Loucy (cell line): Measurements from ENCODE around the gene MED13L.

ENCODE experiments used
- H2AFZ ChIP-seq: fragments of 200-600 bp; sonication (generic); 2 replicates; pipeline ENCODE4 v1.6.0; 2016; ENCODE audit warnings: antibody characterized with exemption, mild to moderate bottlenecking, low read length, moderate library complexity
- H3F3A ChIP-seq: fragments of 200-600 bp; 2 replicates; pipeline ENCODE4 v1.6.0; 2016; ENCODE audit warnings: antibody characterized with exemption, low read depth, mild to moderate bottlenecking
- H3K27me3 ChIP-seq: fragments of 200-600 bp; sonication (generic); 2 replicates; pipeline ENCODE4 v1.6.1; 2014; ENCODE audit warnings: low read length, mild to moderate bottlenecking; ENCODE audit not compliant: insufficient read depth, poor library complexity, severe bottlenecking
- H3K36me3 ChIP-seq: fragments of 200-600 bp; sonication (generic); 2 replicates; pipeline ENCODE4 v1.6.1; 2016; ENCODE audit warnings: low read length; ENCODE audit not compliant: insufficient read depth
- H3K4me1 ChIP-seq: fragments of 200-600 bp; sonication (generic); 2 replicates; pipeline ENCODE4 v1.5.1; 2014; ENCODE audit warnings: low read length, mild to moderate bottlenecking; ENCODE audit not compliant: insufficient read depth, poor library complexity, severe bottlenecking
- H3K4me2 ChIP-seq: fragments of 200-600 bp; sonication (generic); 2 replicates; pipeline ENCODE4 v1.6.0; 2014; ENCODE audit warnings: antibody characterized with exemption, low read length, low read depth, mild to moderate bottlenecking; ENCODE audit not compliant: poor library complexity, severe bottlenecking
- H3K4me3 ChIP-seq: fragments of 200-600 bp; sonication (generic); 2 replicates; pipeline ENCODE4 v1.5.1; 2014; ENCODE audit warnings: low read length, mild to moderate bottlenecking, mixed read lengths; ENCODE audit not compliant: poor library complexity, severe bottlenecking
- H3K79me2 ChIP-seq: fragments of 200-600 bp; sonication (generic); 2 replicates; pipeline ENCODE4 v1.6.1; 2014; ENCODE audit warnings: low read length; ENCODE audit not compliant: insufficient read depth
- H3K9ac ChIP-seq: fragments of 200-600 bp; sonication (generic); 2 replicates; pipeline ENCODE4 v1.6.0; 2014; ENCODE audit warnings: mild to moderate bottlenecking, low read depth, low read length, moderate library complexity; ENCODE audit not compliant: poor library complexity, severe bottlenecking
- H3K9me2 ChIP-seq: fragments of 200-600 bp; sonication (generic); replicated peaks from 2 replicates; pipeline ENCODE4 v1.6.1; 2016; ENCODE audit warnings: low read depth, low read length, mixed read lengths
- H3K9me3 ChIP-seq: fragments of 200-600 bp; sonication (generic); 2 replicates; pipeline ENCODE4 v1.6.1; 2014; ENCODE audit warnings: mild to moderate bottlenecking, antibody characterized with exemption, low read length, low read depth; ENCODE audit not compliant: insufficient read depth
- H4K20me1 ChIP-seq: fragments of 200-600 bp; sonication (generic); 2 replicates; pipeline ENCODE4 v1.6.0; 2014; ENCODE audit warnings: antibody characterized with exemption, low read length, mild to moderate bottlenecking; ENCODE audit not compliant: insufficient read depth, poor library complexity, severe bottlenecking
- EZH2phosphoT487 ChIP-seq: fragments of 200-600 bp; IDR thresholded peaks from 2 replicates; pipeline ENCODE4 v1.6.1; 2018; ENCODE audit warnings: antibody characterized with exemption, mild to moderate bottlenecking, moderate library complexity, borderline replicate concordance
- TF ChIP-seq, protein P1 (sequence below): fragments of 200-600 bp; sonication (generic); conservative IDR thresholded peaks from 2 replicates; pipeline ENCODE4 v1.5.1; 2014; ENCODE audit warnings: mild to moderate bottlenecking, antibody characterized with exemption, low read length

Gene MED13L

DNA sequence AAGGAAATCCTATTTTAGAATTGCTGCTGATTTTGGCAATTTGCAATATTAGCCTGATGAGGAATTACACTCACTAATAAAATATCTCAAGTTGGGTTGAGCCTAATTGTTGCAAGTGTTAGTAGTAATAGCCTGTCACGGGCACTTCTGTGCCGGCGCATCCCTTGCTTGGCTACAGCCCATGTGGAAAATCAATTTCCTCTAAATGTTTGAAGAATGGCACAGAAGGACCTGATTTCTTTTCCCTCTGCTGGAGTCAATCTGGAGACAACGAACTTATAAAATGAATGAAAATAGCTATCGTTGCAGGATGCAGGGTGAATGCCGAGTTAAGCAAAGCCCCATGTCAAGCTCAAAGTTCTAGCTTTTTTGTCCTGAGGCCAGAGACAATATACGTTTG lies 31.2 kb upstream of the MED13L start:
- H2AFZ ChIP-seq: no peak overlapping the region
- no peak overlapping the region for H3K4me2 ChIP-seq
- H3K36me3 ChIP-seq: no peaks in the 10 kb centered on the region
- H3K9me3 ChIP-seq: peaks cover 11% of the 10 kb centered on the region; the same call in 1 of the 2 replicates
- H3K9me2 ChIP-seq: no peaks in the 10 kb centered on the region
- no peaks in the 10 kb centered on the region for H3F3A ChIP-seq
- H3K9ac ChIP-seq: no peak overlapping the region
- no peaks in the 10 kb centered on the region for H4K20me1 ChIP-seq
- H3K79me2 ChIP-seq: no peaks in the 10 kb centered on the region
- peaks cover under 1% of the 10 kb centered on the region for H3K4me1 ChIP-seq
- H3K27me3 ChIP-seq: no peaks in the 10 kb centered on the region
- TF ChIP-seq, protein P1, sequence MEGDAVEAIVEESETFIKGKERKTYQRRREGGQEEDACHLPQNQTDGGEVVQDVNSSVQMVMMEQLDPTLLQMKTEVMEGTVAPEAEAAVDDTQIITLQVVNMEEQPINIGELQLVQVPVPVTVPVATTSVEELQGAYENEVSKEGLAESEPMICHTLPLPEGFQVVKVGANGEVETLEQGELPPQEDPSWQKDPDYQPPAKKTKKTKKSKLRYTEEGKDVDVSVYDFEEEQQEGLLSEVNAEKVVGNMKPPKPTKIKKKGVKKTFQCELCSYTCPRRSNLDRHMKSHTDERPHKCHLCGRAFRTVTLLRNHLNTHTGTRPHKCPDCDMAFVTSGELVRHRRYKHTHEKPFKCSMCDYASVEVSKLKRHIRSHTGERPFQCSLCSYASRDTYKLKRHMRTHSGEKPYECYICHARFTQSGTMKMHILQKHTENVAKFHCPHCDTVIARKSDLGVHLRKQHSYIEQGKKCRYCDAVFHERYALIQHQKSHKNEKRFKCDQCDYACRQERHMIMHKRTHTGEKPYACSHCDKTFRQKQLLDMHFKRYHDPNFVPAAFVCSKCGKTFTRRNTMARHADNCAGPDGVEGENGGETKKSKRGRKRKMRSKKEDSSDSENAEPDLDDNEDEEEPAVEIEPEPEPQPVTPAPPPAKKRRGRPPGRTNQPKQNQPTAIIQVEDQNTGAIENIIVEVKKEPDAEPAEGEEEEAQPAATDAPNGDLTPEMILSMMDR: no peak
- no peak for TF ChIP-seq EZH2phosphoT487
- no peak overlapping the region for H3K4me3 ChIP-seq

DNA sequence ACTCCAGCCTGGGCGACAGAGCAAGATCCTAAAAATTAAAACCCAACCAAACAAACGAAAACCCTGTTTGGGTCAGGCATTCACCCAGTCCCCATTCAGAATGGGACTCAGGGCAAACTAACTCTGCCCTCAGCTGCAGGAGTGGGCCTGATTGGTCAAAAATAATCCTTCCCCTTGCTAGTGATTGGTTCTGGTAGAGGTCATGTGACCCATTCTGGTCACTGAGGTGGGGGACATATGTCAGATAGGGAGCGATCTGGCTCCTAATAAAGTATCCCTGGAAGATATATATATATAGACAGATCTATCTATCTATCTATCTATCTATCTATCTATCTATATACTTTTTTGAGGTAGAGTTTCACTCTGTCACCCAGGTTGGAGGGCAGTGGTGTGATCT lies 29.5 kb upstream of the MED13L start:
- Histone ChIP-seq H3K9ac (no peak overlapping the region), H3K9me2 (no peaks in the 10 kb centered on the region), H3K36me3 (no peaks in the 10 kb centered on the region), H2AFZ (no peak overlapping the region), H3K27me3 (no peaks in the 10 kb centered on the region), H3K4me1 (no peaks in the 10 kb centered on the region), H3K4me2 (no peak overlapping the region), H3K9me3 (peaks cover 11% of the 10 kb centered on the region; the same call in 1 of the 2 replicates), H3K4me3 (no peak overlapping the region), H3K79me2 (no peaks in the 10 kb centered on the region), H3F3A (no peaks in the 10 kb centered on the region), H4K20me1 (no peaks in the 10 kb centered on the region)
- TF ChIP-seq, protein P1: no peak
- no peak for TF ChIP-seq EZH2phosphoT487

DNA sequence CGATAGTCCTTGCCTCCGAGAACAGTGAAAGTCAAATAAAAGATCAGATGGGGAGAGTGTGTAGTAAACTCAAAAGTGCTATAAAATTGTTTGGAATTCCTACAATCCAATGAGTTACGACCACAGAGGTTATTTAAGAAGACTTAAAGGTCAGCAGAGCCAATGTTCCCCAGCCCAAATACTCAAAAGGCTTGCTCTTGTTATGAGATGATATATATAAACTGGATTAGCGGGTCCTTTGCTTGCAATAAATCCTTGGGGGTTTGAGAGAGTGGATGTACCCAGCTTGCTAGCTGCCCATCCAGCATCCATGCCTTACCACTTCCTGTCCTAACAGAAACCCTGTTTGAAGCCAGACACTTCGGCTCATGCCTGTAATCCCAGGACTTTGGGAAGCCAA lies 29.0 kb upstream of the MED13L start:
- Histone ChIP-seq H3F3A (no peaks in the 10 kb centered on the region), H3K9me3 (peaks cover 11% of the 10 kb centered on the region; the same call in 1 of the 2 replicates), H3K4me2 (no peak overlapping the region), H3K9ac (no peak overlapping the region), H3K79me2 (no peaks in the 10 kb centered on the region), H2AFZ (no peak overlapping the region), H4K20me1 (no peaks in the 10 kb centered on the region), H3K4me3 (no peak overlapping the region), H3K9me2 (no peaks in the 10 kb centered on the region), H3K36me3 (no peaks in the 10 kb centered on the region), H3K4me1 (no peaks in the 10 kb centered on the region), H3K27me3 (no peaks in the 10 kb centered on the region)
- TF ChIP-seq EZH2phosphoT487: no peak
- TF ChIP-seq, protein P1: no peak
